Measurements from ENCODE around the gene AKR1D1.

Gene AKR1D1

GRCh38 chr7:138158739-138159528 lies 82.7 kb downstream of the AKR1D1 start:
- Histone ChIP-seq H3K4me2 (ENCODE audit: insufficient read depth, low read length) (no peak overlapping the region), H3K36me3 (ENCODE audit: insufficient read depth, low read length) (no peaks in the 10 kb centered on the region), H3K9me3 (ENCODE audit: insufficient read depth, low read length, severe bottlenecking) (no peaks in the 10 kb centered on the region), H2AFZ (ENCODE audit: low read depth, low read length) (no peak overlapping the region), H3K9ac (ENCODE audit: low read depth, low read length) (no peak overlapping the region), H4K20me1 (ENCODE audit: insufficient read depth, low read length) (no peaks in the 10 kb centered on the region), H3K79me2 (ENCODE audit: insufficient read depth, low read length) (no peaks in the 10 kb centered on the region), H3K4me3 (ENCODE audit: low read depth in 1 of 2, low read length in 2 of 2) (no peak overlapping the region), H3K27ac (ENCODE audit: low read length) (no peak overlapping the region), H3K4me1 (ENCODE audit: insufficient read depth, low read length) (0 out of 2 replicates have a peak, but pooled peaks cover 5% of the 10 kb centered on the region), H3K27me3 (ENCODE audit: insufficient read depth, low read length, poor library complexity) (no peaks in the 10 kb centered on the region)
- TF ChIP-seq EZH2 (IDR thresholded peaks at IDR 0.05; ENCODE audit: borderline replicate concordance, low read depth, low read length, severe bottlenecking): no peak
- no peak for TF ChIP-seq CTCF (IDR thresholded peaks at IDR 0.05; ENCODE audit: borderline replicate concordance, extremely low read depth, low read length, poor library complexity, severe bottlenecking)
- DNase-seq (no peak), ATAC-seq (ENCODE audit: insufficient read depth, low read depth) (no peak)

- peak; percentile 97 for ATAC-seq (ENCODE audit: insufficient read depth, low read depth)
- H3K4me1 ChIP-seq (ENCODE audit: insufficient read depth, low read length): 0 out of 2 replicates have a peak, but pooled peaks cover 5% of the 10 kb centered on the region
- no peaks in the 10 kb centered on the region for H3K36me3 ChIP-seq (ENCODE audit: insufficient read depth, low read length)
- peak; percentile 79 for DNase-seq
- peak overlapping the region; percentile 41; the same call in 1 of the 2 replicates for H3K4me2 ChIP-seq (ENCODE audit: insufficient read depth, low read length)
- H4K20me1 ChIP-seq (ENCODE audit: insufficient read depth, low read length): no peaks in the 10 kb centered on the region
- H3K9ac ChIP-seq (ENCODE audit: low read depth, low read length): no peak overlapping the region
- no peaks in the 10 kb centered on the region for H3K79me2 ChIP-seq (ENCODE audit: insufficient read depth, low read length)
- H3K4me3 ChIP-seq (ENCODE audit: low read depth in 1 of 2, low read length in 2 of 2): no peak overlapping the region
- H2AFZ ChIP-seq (ENCODE audit: low read depth, low read length): peak overlapping the region; percentile 30; the same call in 1 of the 2 replicates
- H3K27me3 ChIP-seq (ENCODE audit: insufficient read depth, low read length, poor library complexity): no peaks in the 10 kb centered on the region
- peaks cover 7% of the 10 kb centered on the region for H3K9me3 ChIP-seq (ENCODE audit: insufficient read depth, low read length, severe bottlenecking)
- H3K27ac ChIP-seq (ENCODE audit: low read length): no peak overlapping the region
- TF ChIP-seq CTCF (IDR thresholded peaks at IDR 0.05; ENCODE audit: borderline replicate concordance, extremely low read depth, low read length, poor library complexity, severe bottlenecking): peak; percentile 77
- no peak for TF ChIP-seq EZH2 (IDR thresholded peaks at IDR 0.05; ENCODE audit: borderline replicate concordance, low read depth, low read length, severe bottlenecking)
Measured at GRCh38 chr7:138161600-138162081, 85.4 kb downstream of the AKR1D1 start.

GRCh38 chr7:138162236-138162635 lies 86.0 kb downstream of the AKR1D1 start:
- Histone ChIP-seq H3K79me2 (ENCODE audit: insufficient read depth, low read length) (no peaks in the 10 kb centered on the region), H3K4me1 (ENCODE audit: insufficient read depth, low read length) (0 out of 2 replicates have a peak, but pooled peaks cover 5% of the 10 kb centered on the region), H3K27me3 (ENCODE audit: insufficient read depth, low read length, poor library complexity) (no peaks in the 10 kb centered on the region), H2AFZ (ENCODE audit: low read depth, low read length) (no peak overlapping the region), H3K36me3 (ENCODE audit: insufficient read depth, low read length) (no peaks in the 10 kb centered on the region), H3K27ac (ENCODE audit: low read length) (no peak overlapping the region), H3K4me3 (ENCODE audit: low read depth in 1 of 2, low read length in 2 of 2) (no peak overlapping the region), H3K4me2 (ENCODE audit: insufficient read depth, low read length) (no peak overlapping the region), H3K9ac (ENCODE audit: low read depth, low read length) (no peak overlapping the region), H4K20me1 (ENCODE audit: insufficient read depth, low read length) (no peaks in the 10 kb centered on the region), H3K9me3 (ENCODE audit: insufficient read depth, low read length, severe bottlenecking) (peaks cover 7% of the 10 kb centered on the region)
- DNase-seq (no peak), ATAC-seq (ENCODE audit: insufficient read depth, low read depth) (no peak)
- no peak for TF ChIP-seq EZH2 (IDR thresholded peaks at IDR 0.05; ENCODE audit: borderline replicate concordance, low read depth, low read length, severe bottlenecking)
- TF ChIP-seq CTCF (IDR thresholded peaks at IDR 0.05; ENCODE audit: borderline replicate concordance, extremely low read depth, low read length, poor library complexity, severe bottlenecking): no peak

Measured in DND-41 (cell line).